Measurements from ENCODE around the gene KCNA1. TPM values are rescaled to one million over a fixed set of nuclear protein-coding genes. Genes with fewer than 3 reads are reported as not detected.

Gene KCNA1
- total RNA-seq, result under 1 TPM; 0.06 to 0.39 TPM
- polyA plus RNA-seq, result not detected
- long read RNA-seq, donor 1, result 0 reads
- long read RNA-seq, donor 2, result 0 reads

- Histone ChIP-seq H3K27me3 (ENCODE audit: control insufficient read depth in 1 of 2, insufficient read depth in 2 of 2, low read length in 1 of 2) (no peaks in the 10 kb centered on the region), H3K4me3 (ENCODE audit: low read length in 2 of 2) (peak within 1 kb of the TSS; percentile 20 to 58), H3K36me3 (ENCODE audit: control insufficient read depth in 1 of 2, insufficient read depth in 2 of 2, low read length in 1 of 2) (no peaks in the 10 kb centered on the region), H3K4me1 (ENCODE audit: control insufficient read depth in 1 of 2, insufficient read depth in 2 of 2, low read length in 2 of 2) (no peaks in the 10 kb centered on the region), H3K27ac (ENCODE audit: low read depth in 1 of 2, low read length in 2 of 2) (no peak within 1 kb of the TSS), H3K9me3 (ENCODE audit: control insufficient read depth, low read length) (no peaks in the 10 kb centered on the region)
- WGBS, 2 donors, result 1% methylated on average over 58 to 67 of the region's 67 CpGs
- peak; percentile 65 for ATAC-seq (ENCODE audit: low FRiP score)
- DNase-seq, result peak in 1 of 2 donors; percentile 79
- intact Hi-C loops (cut with DNase I), result no loop called here
Observed at GRCh38 chr12:4909734-4910501, at the start of gene KCNA1. TSS of gene KCNA1 (plus strand) at chr12:4909905. CDS start at chr12:4911379, 1,474 bp downstream.

- no peak overlapping the region for H3K4me3 ChIP-seq (ENCODE audit: low read length in 2 of 2)
- DNase-seq (no peak), ATAC-seq (ENCODE audit: low FRiP score) (no peak)
- no peaks in the 10 kb centered on the region for H3K9me3 ChIP-seq (ENCODE audit: control insufficient read depth, low read length)
- intact Hi-C loops (cut with DNase I), result no loop called here
- no peaks in the 10 kb centered on the region for H3K27me3 ChIP-seq (ENCODE audit: control insufficient read depth in 1 of 2, insufficient read depth in 2 of 2, low read length in 1 of 2)
- H3K36me3 ChIP-seq (ENCODE audit: control insufficient read depth in 1 of 2, insufficient read depth in 2 of 2, low read length in 1 of 2), result no peaks in the 10 kb centered on the region
- no peak overlapping the region for H3K27ac ChIP-seq (ENCODE audit: low read depth in 1 of 2, low read length in 2 of 2)
- no peaks in the 10 kb centered on the region for H3K4me1 ChIP-seq (ENCODE audit: control insufficient read depth in 1 of 2, insufficient read depth in 2 of 2, low read length in 2 of 2)
- WGBS, 2 donors, result 71 to 79% methylated on average over 6 of the region's 6 CpGs
Observed at GRCh38 chr12:4860741-4861140, 49.0 kb upstream of the KCNA1 start.

DNA sequence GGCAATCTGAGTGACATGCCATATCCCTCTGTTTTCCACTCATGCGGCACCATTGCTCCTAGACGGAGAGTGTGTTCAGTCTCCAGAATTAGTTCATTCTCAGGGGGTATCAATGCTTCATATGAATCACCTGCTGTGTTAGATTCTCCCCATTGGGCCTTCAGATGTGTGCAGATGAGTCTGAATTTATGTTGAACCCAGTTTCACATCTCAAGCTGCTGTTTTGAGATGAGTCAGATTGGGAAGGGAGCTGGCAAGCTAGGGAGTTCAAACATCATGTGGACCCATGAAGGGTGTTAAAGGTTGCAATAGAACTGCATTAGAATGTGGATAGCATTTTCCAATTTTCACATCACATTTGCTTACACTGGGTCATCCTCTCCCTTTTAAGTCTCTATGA, 46.9 kb upstream of the KCNA1 start:
- WGBS, 2 donors, result 95 to 100% methylated on average over 2 of the region's 2 CpGs
- intact Hi-C loops (cut with DNase I), result no loop called here

DNA sequence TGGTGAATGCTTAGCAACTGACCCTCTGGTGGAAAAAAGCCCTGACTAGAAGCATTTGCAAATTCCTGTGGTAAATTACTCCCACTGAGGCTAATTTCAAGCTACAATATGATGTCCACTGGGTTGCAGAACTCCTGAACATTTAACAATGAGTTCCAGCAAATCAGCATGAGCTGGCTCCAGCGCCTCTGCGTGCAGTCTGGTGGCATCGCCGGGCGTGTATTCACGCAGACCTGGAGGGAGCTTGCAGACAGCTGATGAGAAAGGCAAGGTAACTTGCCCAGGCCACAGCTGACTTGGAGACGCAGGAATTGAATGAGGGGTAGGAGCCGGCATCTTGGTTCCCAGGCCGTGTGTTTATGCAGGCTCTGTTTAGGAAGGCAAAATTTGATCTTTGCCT, 45.1 kb upstream of the KCNA1 start:
- no peaks in the 10 kb centered on the region for H3K4me1 ChIP-seq (ENCODE audit: control insufficient read depth in 1 of 2, insufficient read depth in 2 of 2, low read length in 2 of 2)
- no peak for DNase-seq
- H3K4me3 ChIP-seq (ENCODE audit: low read length in 2 of 2), result no peak overlapping the region
- H3K36me3 ChIP-seq (ENCODE audit: control insufficient read depth in 1 of 2, insufficient read depth in 2 of 2, low read length in 1 of 2), result no peaks in the 10 kb centered on the region
- 76 to 87% methylated on average over 9 of the region's 9 CpGs for WGBS, 2 donors
- intact Hi-C loops (cut with DNase I), result no loop called here
- no peaks in the 10 kb centered on the region for H3K27me3 ChIP-seq (ENCODE audit: control insufficient read depth in 1 of 2, insufficient read depth in 2 of 2, low read length in 1 of 2)
- ATAC-seq (ENCODE audit: low FRiP score), result no peak
- H3K9me3 ChIP-seq (ENCODE audit: control insufficient read depth, low read length), result no peaks in the 10 kb centered on the region
- no peak overlapping the region for H3K27ac ChIP-seq (ENCODE audit: low read depth in 1 of 2, low read length in 2 of 2)

More for the DNA sequence above, 46.9 kb upstream of the KCNA1 start:
- Histone ChIP-seq H3K4me3 (ENCODE audit: low read length in 2 of 2) (no peak overlapping the region), H3K27ac (ENCODE audit: low read depth in 1 of 2, low read length in 2 of 2) (no peak overlapping the region), H3K9me3 (ENCODE audit: control insufficient read depth, low read length) (no peaks in the 10 kb centered on the region), H3K27me3 (ENCODE audit: control insufficient read depth in 1 of 2, insufficient read depth in 2 of 2, low read length in 1 of 2) (no peaks in the 10 kb centered on the region), H3K36me3 (ENCODE audit: control insufficient read depth in 1 of 2, insufficient read depth in 2 of 2, low read length in 1 of 2) (no peaks in the 10 kb centered on the region), H3K4me1 (ENCODE audit: control insufficient read depth in 1 of 2, insufficient read depth in 2 of 2, low read length in 2 of 2) (no peaks in the 10 kb centered on the region)
- ATAC-seq (ENCODE audit: low FRiP score) (no peak), DNase-seq (no peak)

GRCh38 chr12:4865246-4865645, 44.5 kb upstream of the KCNA1 start:
- no peak overlapping the region for H3K4me3 ChIP-seq (ENCODE audit: low read length in 2 of 2)
- no peaks in the 10 kb centered on the region for H3K4me1 ChIP-seq (ENCODE audit: control insufficient read depth in 1 of 2, insufficient read depth in 2 of 2, low read length in 2 of 2)
- DNase-seq, result no peak
- H3K27me3 ChIP-seq (ENCODE audit: control insufficient read depth in 1 of 2, insufficient read depth in 2 of 2, low read length in 1 of 2), result no peaks in the 10 kb centered on the region
- H3K36me3 ChIP-seq (ENCODE audit: control insufficient read depth in 1 of 2, insufficient read depth in 2 of 2, low read length in 1 of 2), result no peaks in the 10 kb centered on the region
- intact Hi-C loops (cut with DNase I), result no loop called here
- 64 to 80% methylated on average over 5 of the region's 5 CpGs for WGBS, 2 donors
- H3K27ac ChIP-seq (ENCODE audit: low read depth in 1 of 2, low read length in 2 of 2), result no peak overlapping the region
- no peak for ATAC-seq (ENCODE audit: low FRiP score)
- no peaks in the 10 kb centered on the region for H3K9me3 ChIP-seq (ENCODE audit: control insufficient read depth, low read length)

GRCh38 chr12:4866299-4866698, 43.4 kb upstream of the KCNA1 start:
- intact Hi-C loops (cut with DNase I), result no loop called here
- DNase-seq, result no peak
- Histone ChIP-seq H3K27ac (ENCODE audit: low read depth in 1 of 2, low read length in 2 of 2) (no peak overlapping the region), H3K4me3 (ENCODE audit: low read length in 2 of 2) (no peak overlapping the region), H3K27me3 (ENCODE audit: control insufficient read depth in 1 of 2, insufficient read depth in 2 of 2, low read length in 1 of 2) (peaks cover 0 to 2% of the 10 kb centered on the region in 2 donors), H3K4me1 (ENCODE audit: control insufficient read depth in 1 of 2, insufficient read depth in 2 of 2, low read length in 2 of 2) (no peaks in the 10 kb centered on the region), H3K36me3 (ENCODE audit: control insufficient read depth in 1 of 2, insufficient read depth in 2 of 2, low read length in 1 of 2) (no peaks in the 10 kb centered on the region), H3K9me3 (ENCODE audit: control insufficient read depth, low read length) (no peaks in the 10 kb centered on the region)
- 36 to 46% methylated on average over 9 of the region's 9 CpGs for WGBS, 2 donors
- no peak for ATAC-seq (ENCODE audit: low FRiP score)

GRCh38 chr12:4867384-4867783, 42.3 kb upstream of the KCNA1 start:
- Histone ChIP-seq H3K9me3 (ENCODE audit: control insufficient read depth, low read length) (no peaks in the 10 kb centered on the region), H3K36me3 (ENCODE audit: control insufficient read depth in 1 of 2, insufficient read depth in 2 of 2, low read length in 1 of 2) (no peaks in the 10 kb centered on the region), H3K27me3 (ENCODE audit: control insufficient read depth in 1 of 2, insufficient read depth in 2 of 2, low read length in 1 of 2) (peaks cover 0 to 2% of the 10 kb centered on the region in 2 donors), H3K4me3 (ENCODE audit: low read length in 2 of 2) (no peak overlapping the region), H3K4me1 (ENCODE audit: control insufficient read depth in 1 of 2, insufficient read depth in 2 of 2, low read length in 2 of 2) (no peaks in the 10 kb centered on the region), H3K27ac (ENCODE audit: low read depth in 1 of 2, low read length in 2 of 2) (no peak overlapping the region)
- intact Hi-C loops (cut with DNase I), result no loop called here
- 87 to 90% methylated on average over 5 of the region's 5 CpGs for WGBS, 2 donors
- ATAC-seq (ENCODE audit: low FRiP score) (no peak), DNase-seq (no peak)

DNA sequence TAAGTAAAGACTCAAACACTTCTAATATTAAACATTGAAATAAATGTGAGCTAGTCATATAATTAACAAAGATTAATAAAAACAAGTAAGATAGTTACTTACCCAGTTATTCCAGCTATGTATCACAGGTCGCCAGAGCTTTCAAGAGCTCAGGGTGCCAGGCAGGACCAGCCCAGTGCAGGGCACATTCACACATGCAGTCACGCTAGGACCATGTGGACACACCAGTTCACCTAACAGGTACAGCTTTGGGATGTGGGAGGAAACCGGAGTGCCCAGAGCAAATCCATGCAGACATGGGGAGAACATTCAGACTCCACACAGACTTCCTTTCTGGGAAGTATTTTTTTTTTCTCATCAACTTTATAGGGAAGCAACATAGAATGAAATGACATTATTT, 39.3 kb upstream of the KCNA1 start:
- ATAC-seq (ENCODE audit: low FRiP score) (no peak), DNase-seq (no peak)
- peaks cover 0 to 2% of the 10 kb centered on the region in 2 donors for H3K27me3 ChIP-seq (ENCODE audit: control insufficient read depth in 1 of 2, insufficient read depth in 2 of 2, low read length in 1 of 2)
- intact Hi-C loops (cut with DNase I), result no loop called here
- H3K9me3 ChIP-seq (ENCODE audit: control insufficient read depth, low read length), result no peaks in the 10 kb centered on the region
- no peaks in the 10 kb centered on the region for H3K4me1 ChIP-seq (ENCODE audit: control insufficient read depth in 1 of 2, insufficient read depth in 2 of 2, low read length in 2 of 2)
- H3K4me3 ChIP-seq (ENCODE audit: low read length in 2 of 2), result no peak overlapping the region
- no peak overlapping the region for H3K27ac ChIP-seq (ENCODE audit: low read depth in 1 of 2, low read length in 2 of 2)
- H3K36me3 ChIP-seq (ENCODE audit: control insufficient read depth in 1 of 2, insufficient read depth in 2 of 2, low read length in 1 of 2), result no peaks in the 10 kb centered on the region
- 90 to 95% methylated on average over 3 of the region's 3 CpGs for WGBS, 2 donors

DNA sequence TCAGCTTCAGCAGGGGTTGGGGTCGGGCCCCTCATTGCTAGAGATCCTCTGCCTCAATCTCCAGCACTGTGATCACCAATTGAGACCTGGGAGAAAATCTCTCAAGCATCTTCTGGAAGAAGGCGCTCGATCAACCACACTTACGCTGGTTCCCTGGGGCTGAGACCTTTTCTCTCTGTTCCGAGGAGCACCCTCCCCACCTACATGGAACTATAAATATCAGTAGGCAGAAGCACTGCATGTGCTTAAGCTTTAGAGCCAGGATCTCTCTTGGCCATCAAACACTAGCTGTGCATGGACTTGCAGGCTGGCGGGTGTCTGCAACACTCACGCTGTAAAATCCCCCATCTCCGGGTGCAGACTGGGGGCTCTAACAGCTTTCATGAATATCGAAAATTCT, 38.2 kb upstream of the KCNA1 start:
- Histone ChIP-seq H3K4me1 (ENCODE audit: control insufficient read depth in 1 of 2, insufficient read depth in 2 of 2, low read length in 2 of 2) (no peaks in the 10 kb centered on the region), H3K27ac (ENCODE audit: low read depth in 1 of 2, low read length in 2 of 2) (no peak overlapping the region), H3K9me3 (ENCODE audit: control insufficient read depth, low read length) (no peaks in the 10 kb centered on the region), H3K36me3 (ENCODE audit: control insufficient read depth in 1 of 2, insufficient read depth in 2 of 2, low read length in 1 of 2) (no peaks in the 10 kb centered on the region), H3K4me3 (ENCODE audit: low read length in 2 of 2) (no peak overlapping the region), H3K27me3 (ENCODE audit: control insufficient read depth in 1 of 2, insufficient read depth in 2 of 2, low read length in 1 of 2) (peaks cover 0 to 2% of the 10 kb centered on the region in 2 donors)
- no peak for DNase-seq
- no peak for ATAC-seq (ENCODE audit: low FRiP score)
- 88 to 89% methylated on average over 9 of the region's 9 CpGs for WGBS, 2 donors
- intact Hi-C loops (cut with DNase I), result no loop called here
